Ishikawa (cell line): ENCODE measurements around the gene ISM2.

Source experiments
- CEBPB ChIP-seq: IDR thresholded peaks from 2 replicates; pipeline ENCODE4 v1.6.1; 2012
- CREB1 ChIP-seq: IDR thresholded peaks from 2 replicates; pipeline ENCODE4 v1.6.1; 2012; ENCODE audit warnings: low read depth
- EGR1 ChIP-seq: IDR thresholded peaks from 2 replicates; pipeline ENCODE4 v1.6.1; 2012
- EP300 ChIP-seq: IDR thresholded peaks from 2 replicates; pipeline ENCODE4 v1.6.1; 2012; ENCODE audit warnings: borderline replicate concordance
- FOXM1 ChIP-seq: IDR thresholded peaks from 2 replicates; pipeline ENCODE4 v1.6.1; 2012; ENCODE audit warnings: low read depth, borderline replicate concordance
- MAX ChIP-seq: IDR thresholded peaks from 2 replicates; pipeline ENCODE4 v1.6.1; 2012
- NFIC ChIP-seq: IDR thresholded peaks from 2 replicates; pipeline ENCODE4 v1.6.1; 2012
- RAD21 ChIP-seq: IDR thresholded peaks from 2 replicates; pipeline ENCODE4 v1.6.1; 2012; ENCODE audit warnings: low read depth
- TAF1 ChIP-seq: IDR thresholded peaks from 2 replicates; pipeline ENCODE4 v1.6.1; 2012; ENCODE audit warnings: low read depth, mild to moderate bottlenecking
- TCF12 ChIP-seq: IDR thresholded peaks from 2 replicates; pipeline ENCODE4 v1.6.1; 2012; ENCODE audit warnings: low read depth
- TEAD4 ChIP-seq: IDR thresholded peaks from 2 replicates; pipeline ENCODE4 v1.6.1; 2012
- YY1 ChIP-seq: IDR thresholded peaks from 2 replicates; pipeline ENCODE4 v1.6.1; 2012; ENCODE audit warnings: low read depth
- ZBTB7A ChIP-seq: IDR thresholded peaks from 2 replicates; pipeline ENCODE4 v1.6.1; 2012; ENCODE audit warnings: low read depth
- TF ChIP-seq, protein P1 (sequence below): IDR thresholded peaks from 2 replicates; pipeline ENCODE4 v1.6.1; 2012; ENCODE audit warnings: low read depth, mild to moderate bottlenecking
- TF ChIP-seq, protein P2 (sequence below): IDR thresholded peaks from 2 replicates; pipeline ENCODE4 v1.6.1; 2012

The ISM2 gene

DNA sequence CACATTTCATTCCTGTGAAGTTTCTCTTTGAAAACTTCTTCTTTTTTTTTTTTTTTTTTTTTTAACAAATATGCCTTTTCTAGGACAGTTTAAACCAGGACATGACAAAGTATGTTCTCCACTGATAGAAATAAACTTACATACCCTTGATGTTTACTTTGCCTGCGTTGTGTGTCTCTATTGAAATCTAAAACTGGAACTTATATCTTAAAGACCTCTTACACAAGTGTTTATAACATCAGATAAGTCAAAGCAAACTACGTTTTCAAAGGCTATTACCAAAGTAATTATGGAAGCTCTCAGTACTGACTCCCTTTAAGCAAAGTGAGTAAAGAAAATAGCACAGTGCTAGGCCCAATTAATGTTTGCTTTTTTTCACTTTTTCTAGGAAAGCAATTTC lies 30.6 kb upstream of the ISM2 start:
- no peak for TF ChIP-seq MAX
- TF ChIP-seq YY1 = no peak

DNA sequence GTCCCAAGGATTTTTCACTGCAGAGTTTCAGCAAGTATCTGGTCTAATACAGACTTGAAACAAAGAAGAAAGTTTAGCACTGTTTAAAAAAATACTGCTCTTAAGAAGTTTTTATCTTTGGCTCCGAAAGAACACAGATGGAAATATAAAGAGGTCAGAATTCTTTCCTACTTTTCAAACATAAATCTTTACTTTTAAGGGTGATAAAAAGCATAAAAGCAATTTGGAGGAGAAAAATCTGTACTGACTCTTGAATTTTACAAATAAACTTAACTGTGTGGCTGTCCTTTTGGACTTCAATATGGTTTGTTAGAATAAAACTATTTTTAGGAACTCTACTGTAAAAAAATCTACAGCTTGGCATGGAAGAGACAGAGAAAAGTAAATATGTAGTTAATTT lies 27.6 kb upstream of the ISM2 start:
- TF ChIP-seq EP300 (no peak), EGR1 (no peak)

DNA sequence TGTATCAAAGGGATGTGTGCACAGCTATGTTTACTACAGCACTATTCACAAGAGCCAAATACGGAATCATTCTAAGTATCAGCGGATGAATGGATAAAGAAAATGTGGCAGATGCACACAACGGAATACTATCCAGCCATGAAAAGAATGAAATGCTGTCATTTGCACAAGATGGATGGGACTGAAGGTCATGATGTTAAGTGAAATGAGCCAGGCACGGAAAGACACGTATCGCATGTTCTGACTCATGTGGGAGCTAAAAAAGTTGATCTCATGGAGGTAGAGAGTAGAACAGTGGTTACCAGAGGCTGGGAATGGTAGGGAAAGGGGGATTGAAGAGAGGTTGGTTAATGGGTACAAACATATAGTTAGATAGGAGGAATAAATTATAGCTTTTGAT lies 25.9 kb upstream of the ISM2 start:
- TF ChIP-seq TEAD4 (no peak), ZBTB7A (no peak), EGR1 (no peak), RAD21 (no peak), NFIC (no peak)
- TF ChIP-seq, protein P1, sequence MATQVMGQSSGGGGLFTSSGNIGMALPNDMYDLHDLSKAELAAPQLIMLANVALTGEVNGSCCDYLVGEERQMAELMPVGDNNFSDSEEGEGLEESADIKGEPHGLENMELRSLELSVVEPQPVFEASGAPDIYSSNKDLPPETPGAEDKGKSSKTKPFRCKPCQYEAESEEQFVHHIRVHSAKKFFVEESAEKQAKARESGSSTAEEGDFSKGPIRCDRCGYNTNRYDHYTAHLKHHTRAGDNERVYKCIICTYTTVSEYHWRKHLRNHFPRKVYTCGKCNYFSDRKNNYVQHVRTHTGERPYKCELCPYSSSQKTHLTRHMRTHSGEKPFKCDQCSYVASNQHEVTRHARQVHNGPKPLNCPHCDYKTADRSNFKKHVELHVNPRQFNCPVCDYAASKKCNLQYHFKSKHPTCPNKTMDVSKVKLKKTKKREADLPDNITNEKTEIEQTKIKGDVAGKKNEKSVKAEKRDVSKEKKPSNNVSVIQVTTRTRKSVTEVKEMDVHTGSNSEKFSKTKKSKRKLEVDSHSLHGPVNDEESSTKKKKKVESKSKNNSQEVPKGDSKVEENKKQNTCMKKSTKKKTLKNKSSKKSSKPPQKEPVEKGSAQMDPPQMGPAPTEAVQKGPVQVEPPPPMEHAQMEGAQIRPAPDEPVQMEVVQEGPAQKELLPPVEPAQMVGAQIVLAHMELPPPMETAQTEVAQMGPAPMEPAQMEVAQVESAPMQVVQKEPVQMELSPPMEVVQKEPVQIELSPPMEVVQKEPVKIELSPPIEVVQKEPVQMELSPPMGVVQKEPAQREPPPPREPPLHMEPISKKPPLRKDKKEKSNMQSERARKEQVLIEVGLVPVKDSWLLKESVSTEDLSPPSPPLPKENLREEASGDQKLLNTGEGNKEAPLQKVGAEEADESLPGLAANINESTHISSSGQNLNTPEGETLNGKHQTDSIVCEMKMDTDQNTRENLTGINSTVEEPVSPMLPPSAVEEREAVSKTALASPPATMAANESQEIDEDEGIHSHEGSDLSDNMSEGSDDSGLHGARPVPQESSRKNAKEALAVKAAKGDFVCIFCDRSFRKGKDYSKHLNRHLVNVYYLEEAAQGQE = no peak

GRCh38 chr14:77523109-77523508 lies 24.5 kb upstream of the ISM2 start:
- TF ChIP-seq, protein P2, sequence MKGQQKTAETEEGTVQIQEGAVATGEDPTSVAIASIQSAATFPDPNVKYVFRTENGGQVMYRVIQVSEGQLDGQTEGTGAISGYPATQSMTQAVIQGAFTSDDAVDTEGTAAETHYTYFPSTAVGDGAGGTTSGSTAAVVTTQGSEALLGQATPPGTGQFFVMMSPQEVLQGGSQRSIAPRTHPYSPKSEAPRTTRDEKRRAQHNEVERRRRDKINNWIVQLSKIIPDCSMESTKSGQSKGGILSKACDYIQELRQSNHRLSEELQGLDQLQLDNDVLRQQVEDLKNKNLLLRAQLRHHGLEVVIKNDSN = no peak
- TF ChIP-seq RAD21 (no peak), YY1 (no peak), FOXM1 (no peak), CREB1 (no peak), NFIC (no peak), ZBTB7A (no peak), CEBPB (no peak), TEAD4 (no peak)

GRCh38 chr14:77520555-77520954 lies 21.9 kb upstream of the ISM2 start:
- no peak for TF ChIP-seq EP300
- TF ChIP-seq, protein P2 = no peak
- TF ChIP-seq CREB1 = no peak

GRCh38 chr14:77516126-77516525 lies 17.5 kb upstream of the ISM2 start:
- TF ChIP-seq EGR1 = no peak
- TF ChIP-seq TCF12 = no peak
- no peak for TF ChIP-seq CREB1
- no peak for TF ChIP-seq YY1
- TF ChIP-seq TEAD4 = no peak
- TF ChIP-seq MAX = no peak
- TF ChIP-seq RAD21 = no peak
- TF ChIP-seq ZBTB7A = no peak
- no peak for TF ChIP-seq TAF1
- TF ChIP-seq EP300 = no peak
- no peak for TF ChIP-seq FOXM1

DNA sequence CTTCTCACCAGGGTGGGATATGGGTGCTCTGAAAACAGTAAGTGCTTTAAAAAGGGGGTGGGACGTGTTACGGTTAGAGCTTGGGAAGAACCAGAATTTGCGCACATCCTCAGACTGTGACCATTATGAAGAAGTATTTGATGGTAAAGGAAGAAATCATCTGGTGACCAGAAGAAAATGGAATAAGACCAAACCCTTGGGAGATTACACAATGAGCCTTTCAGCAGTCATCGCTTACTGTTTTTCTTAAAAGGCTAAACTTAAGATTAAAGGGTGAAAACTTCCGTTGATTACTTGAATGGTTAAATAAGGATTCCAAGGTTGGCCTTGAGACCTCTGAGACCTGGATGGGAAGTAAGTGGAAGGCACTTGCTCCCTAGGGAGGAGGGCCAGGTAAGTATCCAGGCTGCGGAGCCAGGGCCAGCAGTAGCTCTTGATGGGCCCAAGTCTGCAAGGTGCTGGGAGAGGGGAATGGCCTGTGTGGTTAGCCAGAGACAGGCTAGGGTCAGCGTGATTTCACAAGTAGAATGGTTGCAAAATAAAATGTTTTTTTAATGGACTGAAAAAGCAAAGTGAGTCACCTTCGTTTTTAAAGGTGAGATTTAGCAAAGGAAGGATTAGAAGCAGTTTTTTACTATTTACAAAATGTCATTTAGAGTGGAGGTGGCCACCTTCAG lies 13.0 kb upstream of the ISM2 start:
- TF ChIP-seq CEBPB = no peak
- TF ChIP-seq TCF12 = no peak
- TF ChIP-seq, protein P1 = no peak
- TF ChIP-seq NFIC = no peak
- TF ChIP-seq RAD21 = no peak
- no peak for TF ChIP-seq YY1
- TF ChIP-seq, protein P2 = no peak
- TF ChIP-seq EGR1 = no peak
- TF ChIP-seq FOXM1 = no peak
- no peak for TF ChIP-seq MAX
- no peak for TF ChIP-seq ZBTB7A
- TF ChIP-seq EP300 = no peak
- no peak for TF ChIP-seq TEAD4
- TF ChIP-seq CREB1 = no peak
- TF ChIP-seq TAF1 = no peak
